HG03103 (cell line): ENCODE data around the gene MAP4K2.
"Not testable (repeated sequence)": the region's sequence is repeated elsewhere in the genome, so short reads cannot be mapped to it uniquely, and the experiment has no call there.

ENCODE experiments used
- ATAC-seq: cut with Tn5 transposase; IDR thresholded peaks from one replicate; pipeline ENCODE4 v1.9.1; 2021; ENCODE audit warnings: low read depth; ENCODE audit not compliant: unreplicated experiment

MAP4K2 gene

DNA sequence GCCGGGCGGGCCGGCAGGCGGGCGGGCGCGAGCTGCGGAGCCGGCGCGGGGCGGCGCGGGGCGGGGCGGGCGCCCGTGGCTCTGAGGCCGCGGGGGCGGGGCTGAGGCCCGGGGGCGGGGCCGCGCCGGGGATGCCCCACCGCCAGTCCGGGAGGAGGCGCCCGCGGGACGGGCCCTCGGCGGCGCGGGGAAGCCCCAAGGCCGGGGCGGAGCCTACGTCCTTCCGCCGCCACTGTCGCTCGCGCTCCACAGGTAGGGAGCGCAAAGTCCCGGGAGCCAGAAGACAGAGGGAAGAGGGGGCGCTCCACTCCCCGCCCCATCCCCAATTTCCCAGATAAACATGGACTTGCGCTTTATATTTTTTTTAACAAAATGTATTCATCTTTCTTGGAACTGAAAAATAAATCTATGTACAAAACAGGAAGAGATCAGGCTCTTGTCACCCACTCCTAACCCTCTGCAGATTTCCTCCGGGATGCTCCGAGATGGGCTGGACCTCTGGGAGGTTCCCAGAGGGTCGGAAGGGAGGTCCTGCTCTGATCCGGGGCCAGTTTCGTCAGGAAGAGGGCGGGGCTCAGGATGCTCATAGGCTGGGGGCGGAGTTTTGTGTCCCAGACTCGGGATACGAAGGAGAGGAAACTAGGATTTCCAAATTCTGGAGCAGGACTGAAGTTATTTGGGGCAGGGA is at the start of gene MAP4K2:
MAP4K2 (minus strand) TSS at position 57 of the 688 bp plus-strand sequence. CDS start 65 bp downstream, outside the sequence.
- peak; percentile 49 for ATAC-seq

DNA sequence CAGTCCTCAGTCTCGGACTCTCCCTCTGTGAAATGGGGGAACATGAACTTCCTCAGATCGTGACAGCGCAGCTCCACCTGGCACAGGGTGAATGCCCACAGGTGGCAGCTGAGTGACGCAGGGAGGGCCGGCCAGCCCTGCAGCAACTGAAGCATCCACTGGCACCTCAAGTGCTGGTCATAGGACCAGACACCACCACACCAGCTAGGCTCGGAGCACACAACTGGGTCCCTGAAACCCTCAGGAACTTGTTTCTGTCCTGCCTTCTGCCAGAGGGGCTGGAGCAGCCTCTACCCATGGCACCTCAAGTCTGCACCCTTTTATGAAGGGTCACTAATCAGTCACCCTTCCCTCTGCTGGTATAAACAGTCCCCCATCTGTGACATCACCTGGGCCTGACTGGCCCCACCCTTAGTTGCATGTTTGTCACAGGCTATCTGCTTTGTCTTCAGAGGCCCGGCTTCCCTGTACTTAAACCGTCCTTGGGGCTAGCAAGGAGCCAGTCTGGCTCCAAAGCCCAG is 48.9 kb upstream of the MAP4K2 start:
- no peak for ATAC-seq

DNA sequence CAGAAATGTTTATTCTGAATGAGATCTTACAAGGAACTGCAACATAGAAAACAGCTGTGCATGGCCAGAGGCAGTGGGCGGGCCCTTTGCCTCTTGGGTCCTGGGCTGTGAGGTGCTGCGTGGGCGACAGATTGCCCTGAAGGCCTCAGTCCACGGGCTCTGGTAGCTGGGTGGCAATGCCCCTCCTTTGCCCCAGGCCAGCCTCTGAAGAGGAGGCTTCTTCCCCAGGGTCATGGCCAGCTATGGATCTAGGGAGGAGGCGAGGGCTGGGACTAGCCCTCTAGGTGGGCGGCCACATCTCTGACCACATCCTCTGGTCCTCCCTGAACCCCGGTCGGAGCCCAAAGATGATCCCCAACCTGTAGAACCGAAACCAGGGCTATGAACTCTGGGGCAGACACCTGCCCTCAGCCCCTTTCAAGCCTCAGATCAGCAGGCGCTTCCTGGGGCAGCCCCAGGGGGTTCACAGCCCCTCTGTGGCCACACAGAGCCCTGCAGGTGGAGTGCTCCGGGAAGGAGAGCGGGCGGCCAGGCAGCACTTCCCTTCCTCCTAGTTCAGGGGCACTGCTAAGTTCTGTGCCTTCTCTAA is 48.1 kb upstream of the MAP4K2 start:
- peak; percentile 58 for ATAC-seq

DNA sequence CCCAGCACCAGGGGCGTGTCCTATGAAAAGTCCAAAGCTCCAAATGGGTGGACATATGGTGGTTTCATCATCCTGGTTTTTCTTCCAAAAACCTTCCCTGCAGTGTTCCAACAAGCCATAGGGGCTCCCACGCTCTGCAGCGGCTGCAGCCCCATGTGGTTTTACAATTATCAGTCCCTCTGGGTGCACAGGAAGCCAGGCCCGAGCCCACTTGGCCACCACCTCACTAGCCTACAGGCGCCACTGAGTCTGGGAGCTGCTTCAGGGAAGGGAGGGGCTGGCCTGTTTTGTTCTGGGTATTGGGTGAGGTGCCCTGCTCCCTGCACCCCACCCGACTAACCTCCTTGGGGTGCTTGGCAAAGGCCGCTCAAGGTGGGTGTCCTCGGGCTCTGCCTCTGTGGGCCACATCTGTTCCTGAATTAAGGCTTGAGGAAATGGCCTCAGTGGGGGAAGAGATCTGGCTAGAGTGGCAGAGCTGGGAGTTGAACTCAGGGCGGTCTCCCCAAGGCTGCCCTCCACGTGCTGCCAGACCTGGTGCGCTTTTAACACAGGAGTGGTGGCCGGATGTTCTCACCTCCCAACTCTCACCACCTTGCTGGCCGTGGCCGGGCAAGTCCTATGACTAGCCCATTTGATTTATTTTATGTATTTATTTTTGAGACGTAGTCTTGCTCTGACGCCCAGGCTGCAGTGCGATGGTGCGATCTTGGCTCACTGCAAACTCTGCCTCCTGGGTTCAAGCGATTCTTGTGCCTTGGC is 46.8 kb upstream of the MAP4K2 start:
- no peak for ATAC-seq

DNA sequence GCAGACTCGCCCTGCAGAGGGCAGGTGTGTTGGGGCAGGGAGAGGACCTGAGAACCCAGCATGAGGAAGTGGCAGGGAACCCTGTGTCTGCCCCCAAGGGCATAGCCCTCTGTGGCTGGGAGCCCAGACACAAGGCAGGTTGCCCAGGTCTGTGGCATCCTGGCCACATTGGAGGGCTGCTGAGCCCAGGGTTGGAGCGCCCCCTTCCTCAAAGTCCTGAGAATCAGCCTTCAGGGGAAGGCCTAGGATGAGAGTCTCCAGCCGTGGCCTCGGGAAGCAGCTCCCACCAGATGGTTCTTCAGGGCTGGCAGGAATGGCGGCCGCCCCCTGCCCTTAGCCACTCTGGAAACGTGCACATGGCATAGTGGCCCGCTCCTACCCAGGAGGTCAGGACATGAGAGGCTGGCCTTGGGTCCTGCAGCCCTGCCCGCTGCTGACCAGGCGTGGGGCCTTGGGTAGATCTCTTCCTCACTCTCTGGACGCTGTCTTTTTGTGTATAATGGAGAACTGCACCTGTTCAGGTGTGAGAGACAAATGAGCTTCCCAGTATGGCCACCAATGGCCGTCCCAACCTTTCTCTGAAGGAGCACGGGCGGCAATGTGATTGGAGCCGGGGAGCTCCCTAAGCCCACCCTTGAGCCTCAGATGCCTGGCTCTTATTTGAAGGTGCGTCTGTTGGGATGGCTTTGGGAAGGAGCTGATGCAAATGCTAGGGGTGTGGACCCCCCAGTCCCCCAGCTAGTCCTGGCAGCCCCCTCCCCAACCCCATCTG is 46.0 kb upstream of the MAP4K2 start:
- no peak for ATAC-seq

DNA sequence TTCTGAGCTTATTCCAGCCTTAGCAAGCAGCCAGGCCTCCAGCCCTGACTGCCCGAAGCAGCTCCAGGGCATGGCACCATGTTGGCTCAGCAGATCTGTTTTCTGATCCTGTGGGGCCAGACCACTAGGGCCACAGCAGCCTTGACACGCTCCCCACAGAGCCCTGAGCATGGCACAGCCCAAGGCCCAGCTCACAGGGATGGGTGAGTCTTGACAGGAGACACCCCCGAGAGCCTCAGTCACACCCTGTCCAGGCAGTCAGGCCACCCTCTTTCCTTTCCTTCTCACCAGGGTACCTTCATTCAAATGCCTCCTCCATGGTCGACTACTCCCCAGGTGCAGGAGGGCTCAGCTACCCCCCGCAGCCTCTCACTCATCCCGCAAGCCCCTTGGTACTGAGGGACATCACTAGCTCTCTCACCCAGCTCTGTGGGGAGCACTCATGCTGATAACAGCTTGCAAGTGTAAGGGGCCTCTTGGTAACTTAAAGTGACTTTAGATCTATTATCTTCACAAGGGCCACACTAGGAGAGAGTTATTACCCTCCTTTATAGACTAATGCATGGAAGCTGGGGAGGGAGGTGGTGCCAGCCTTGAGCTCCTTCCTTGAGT is 45.3 kb upstream of the MAP4K2 start:
- ATAC-seq: no peak

DNA sequence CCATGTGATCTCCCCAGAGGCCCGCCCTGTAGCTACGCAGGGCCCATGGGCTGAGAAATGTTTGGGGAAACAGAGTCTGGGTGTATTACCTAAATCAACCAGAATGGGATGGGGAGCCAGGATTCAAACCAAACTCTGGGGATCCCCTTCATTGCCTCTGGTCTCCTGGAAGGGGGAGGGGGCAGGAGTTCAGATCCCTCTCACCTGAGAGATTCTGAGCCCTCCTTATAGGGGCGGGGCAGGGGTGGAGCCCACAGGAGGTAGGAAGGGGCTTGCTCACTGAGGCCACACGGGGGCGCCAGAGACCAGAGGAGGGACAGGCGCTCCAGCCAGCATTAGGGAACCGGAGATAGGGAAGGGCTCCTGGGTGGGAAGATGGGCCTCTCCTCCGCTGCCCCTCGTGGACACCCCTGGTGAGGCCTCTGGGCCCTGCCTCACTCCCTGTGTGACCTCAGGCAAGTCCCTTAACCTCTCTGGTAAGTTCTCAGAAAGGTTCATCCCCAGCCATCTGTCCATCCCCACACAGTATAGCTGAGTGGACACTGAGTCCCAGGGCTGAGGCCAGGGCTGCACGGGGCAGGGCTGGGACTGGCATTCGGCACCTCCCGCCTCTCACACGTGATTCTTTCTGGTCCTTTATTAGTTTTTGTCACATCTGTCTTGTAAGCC is 44.1 kb upstream of the MAP4K2 start:
- ATAC-seq: no peak

DNA sequence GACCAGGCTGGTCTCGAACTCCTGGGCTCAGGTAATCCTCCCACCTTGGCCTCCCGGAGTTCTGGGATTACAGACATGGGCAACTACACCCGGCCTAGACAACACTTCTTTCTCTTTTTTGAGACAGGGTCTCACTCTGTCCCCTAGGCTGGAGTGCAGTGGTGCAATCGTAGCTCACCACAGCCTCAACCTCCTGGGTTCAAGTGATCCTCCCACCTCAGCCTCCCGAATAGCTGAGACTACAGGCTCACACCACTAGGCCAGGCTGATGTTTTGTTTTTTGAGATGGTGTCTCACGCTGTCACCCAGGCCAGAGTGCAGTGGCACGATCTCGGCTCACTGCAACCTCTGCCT is 42.7 kb upstream of the MAP4K2 start:
- not testable (repeated sequence) for ATAC-seq

DNA sequence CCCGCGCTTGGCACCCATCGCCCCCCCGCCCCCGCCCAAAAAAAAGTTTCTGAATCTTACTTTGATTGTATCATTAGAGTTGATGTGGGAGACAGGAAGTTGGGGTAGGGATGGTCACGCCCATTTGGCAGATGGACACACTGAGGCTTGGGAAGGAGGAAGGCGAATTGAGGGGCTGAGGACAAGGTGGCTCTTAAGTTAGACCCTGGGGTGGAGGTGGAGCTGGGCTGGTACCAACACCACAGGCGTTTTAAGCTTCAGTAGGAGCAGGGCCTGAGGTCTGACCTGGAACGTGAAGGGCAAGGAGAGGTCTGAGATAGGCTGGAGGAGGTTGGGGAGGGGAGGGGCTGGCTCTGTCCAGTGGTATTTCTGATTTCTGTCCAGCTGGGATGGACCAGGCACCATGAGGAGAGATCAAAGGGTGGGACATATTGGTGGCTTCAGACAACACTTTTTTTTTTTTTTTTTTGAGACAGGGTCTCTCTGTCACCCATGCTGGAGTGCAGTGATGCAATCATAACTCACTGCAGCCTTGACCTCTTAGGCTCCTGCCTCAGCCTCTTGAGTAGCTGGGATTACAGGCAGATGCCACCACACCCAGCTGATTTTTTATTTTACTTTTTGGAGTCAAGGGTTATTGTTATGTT is 42.2 kb upstream of the MAP4K2 start:
- ATAC-seq: no peak

DNA sequence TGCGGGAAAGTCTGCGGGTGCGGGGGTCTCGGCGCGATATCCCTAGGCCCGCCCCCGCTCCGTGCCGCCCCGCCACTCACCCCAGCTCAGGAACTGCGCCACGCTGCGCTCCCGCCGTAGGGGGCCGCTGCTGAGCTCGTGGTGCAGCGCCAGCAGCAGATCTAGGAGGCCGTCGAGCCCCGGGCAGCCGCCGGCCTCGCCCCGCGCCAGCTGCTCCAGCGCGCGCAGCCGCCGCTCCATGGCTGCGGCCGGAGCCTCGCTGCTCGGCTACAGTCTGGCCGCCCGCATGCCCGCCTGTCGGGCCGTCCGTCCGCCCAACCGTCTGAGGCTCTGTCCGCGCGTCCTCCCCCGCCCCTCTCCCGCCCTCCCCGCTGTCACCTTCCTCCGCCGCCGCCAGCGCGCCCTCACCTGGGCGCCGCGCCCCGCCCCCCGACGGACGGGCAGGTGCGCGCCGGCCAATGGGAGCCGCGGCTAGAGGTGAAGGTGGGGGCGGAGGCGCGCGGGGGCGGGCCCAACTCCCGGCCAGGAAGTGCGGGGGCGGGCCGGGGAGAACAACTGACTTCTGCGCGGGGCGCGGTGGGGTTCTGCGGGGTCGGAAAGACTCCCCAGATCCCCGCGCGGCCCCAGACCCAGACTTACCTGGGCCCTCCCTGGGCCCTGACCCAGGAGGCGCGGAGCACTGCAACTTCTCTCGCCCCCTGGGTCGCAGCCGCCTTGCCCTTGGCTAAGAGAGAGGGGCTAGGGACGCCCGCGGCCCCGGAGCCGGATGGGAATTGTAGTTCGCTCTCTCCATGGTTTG is 41.5 kb upstream of the MAP4K2 start, which contains the start of gene CDC42BPG:
CDC42BPG (minus strand) TSS at position 324 of the 799 bp plus-strand sequence; CDS start at position 240, 84 bp downstream.
- ATAC-seq: no peak

DNA sequence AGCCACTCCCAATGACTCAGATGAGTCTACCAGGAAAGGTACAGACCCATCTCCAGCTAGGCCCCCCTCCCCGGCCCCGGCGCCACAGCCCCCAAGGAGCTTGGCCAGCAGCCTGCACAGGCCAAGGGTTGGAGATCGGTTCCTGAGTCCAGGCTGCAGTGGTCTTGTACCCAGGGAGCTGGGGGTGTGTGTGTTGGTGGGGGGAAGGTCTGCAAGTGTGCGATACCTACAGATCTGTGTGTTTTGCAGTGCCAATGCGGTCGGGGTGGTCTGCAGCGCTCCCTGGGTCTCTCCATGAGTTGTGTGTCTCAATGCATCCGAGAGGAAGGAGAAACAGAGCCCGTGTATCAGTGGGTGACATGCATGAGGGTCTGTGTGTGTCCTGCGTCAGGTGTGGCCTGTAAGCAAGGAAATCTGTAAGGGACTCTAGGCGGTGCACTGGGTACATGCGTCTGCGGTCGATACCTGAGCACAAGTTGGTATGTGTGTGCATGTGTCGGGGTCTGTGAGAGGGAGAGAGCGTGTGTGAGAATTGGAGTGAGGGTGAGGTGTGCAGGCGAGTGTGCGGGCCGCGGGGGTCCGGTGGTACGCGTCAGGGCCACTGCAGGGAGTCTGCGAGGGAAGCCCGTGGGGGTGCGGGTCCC is 40.8 kb upstream of the MAP4K2 start:
- no peak for ATAC-seq

DNA sequence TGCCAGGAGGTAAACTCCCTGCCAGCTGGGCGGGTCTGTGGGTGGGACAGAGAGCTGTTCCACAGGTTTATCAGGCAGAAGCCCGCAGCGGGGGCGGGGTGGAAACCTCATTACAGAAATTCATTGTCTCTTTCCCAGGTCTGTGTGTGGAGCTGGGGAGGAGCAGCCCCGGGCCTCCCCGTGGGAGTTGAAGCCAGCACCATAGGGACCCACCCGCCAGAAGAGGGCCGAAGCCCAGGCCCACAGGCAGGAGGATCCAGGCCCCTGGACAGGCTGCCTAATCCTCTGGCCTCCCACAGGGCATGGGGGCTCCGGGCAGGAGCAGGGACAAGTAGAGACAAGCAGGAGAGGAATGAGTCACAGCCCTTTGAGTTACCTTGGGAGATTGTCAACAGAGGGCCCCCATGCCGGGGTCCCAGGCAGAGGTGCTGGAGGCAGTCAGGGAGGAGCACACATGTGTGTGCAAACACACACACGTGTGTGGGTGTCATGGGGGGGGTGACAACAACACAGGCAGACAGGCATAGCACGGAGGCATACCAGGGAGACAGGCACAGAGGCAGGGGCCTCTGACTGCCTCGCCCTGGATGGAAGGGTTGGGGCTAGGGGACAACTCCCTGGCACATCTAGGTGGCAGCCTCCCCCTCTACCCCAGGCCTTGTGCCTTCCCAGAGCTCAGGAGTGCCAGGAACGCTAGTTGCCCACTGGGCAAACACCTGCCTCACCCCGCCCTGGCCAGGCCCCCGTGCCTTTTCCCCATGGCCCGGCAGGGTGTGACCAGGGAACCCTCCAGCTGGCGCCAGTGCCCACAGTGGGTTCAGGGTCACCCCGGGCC is 40.1 kb upstream of the MAP4K2 start:
- ATAC-seq: no peak

DNA sequence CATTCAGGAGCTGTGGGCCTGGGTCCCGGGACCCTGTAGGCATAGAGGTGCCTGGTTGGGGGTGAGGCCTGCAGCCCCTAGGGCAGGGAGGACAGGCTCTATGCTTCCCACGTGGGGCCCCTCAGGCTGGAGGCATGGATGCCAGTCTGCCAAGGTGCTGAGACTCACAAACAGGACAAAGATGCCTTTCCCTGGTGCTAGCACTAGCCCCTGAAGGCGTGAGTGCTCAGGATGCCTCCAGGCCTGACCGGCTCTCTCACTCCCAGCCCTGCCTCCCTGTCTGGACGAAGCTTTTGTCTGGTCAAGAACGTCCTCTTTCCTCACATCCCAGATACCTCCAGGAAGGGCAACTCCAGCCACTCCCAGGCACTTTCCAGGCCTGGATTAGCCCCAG is 39.3 kb upstream of the MAP4K2 start:
- ATAC-seq: no peak

DNA sequence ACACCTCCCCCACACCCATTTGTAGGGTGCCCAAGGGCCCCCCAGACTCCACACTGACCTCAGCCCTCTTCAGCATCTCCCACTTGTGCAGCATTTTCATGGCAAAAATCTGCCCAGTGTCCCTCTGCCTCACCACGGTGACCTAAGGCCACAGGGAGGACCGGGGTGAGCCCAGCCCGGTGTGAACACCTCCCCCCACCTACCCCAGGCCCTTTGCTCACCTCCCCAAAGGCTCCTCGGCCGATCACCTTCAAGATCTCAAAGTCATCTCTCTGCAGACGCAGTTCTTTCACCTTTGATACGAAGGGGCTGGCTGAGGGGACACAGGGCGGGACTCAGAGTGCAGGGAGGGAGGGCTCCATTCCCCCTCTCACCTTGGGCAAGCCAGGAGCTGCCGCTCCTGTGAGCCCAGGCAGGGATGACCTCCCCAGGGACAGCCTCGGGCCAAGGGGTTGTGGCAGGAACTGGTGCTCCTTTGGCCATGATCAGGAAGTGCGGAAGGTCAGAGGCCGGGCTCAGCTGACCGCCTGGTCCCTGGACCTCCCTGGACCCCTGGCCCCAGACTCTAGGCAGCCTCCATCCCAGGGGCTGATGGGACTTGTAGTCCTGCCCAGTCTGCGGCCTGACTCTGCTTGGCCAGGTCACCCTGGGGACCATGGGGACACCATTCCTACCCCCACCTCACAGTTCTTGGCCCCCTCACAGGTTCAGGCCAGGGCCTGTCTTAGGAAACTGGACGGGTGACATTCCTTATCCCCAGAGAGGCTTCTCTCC is 38.8 kb upstream of the MAP4K2 start:
- no peak for ATAC-seq

DNA sequence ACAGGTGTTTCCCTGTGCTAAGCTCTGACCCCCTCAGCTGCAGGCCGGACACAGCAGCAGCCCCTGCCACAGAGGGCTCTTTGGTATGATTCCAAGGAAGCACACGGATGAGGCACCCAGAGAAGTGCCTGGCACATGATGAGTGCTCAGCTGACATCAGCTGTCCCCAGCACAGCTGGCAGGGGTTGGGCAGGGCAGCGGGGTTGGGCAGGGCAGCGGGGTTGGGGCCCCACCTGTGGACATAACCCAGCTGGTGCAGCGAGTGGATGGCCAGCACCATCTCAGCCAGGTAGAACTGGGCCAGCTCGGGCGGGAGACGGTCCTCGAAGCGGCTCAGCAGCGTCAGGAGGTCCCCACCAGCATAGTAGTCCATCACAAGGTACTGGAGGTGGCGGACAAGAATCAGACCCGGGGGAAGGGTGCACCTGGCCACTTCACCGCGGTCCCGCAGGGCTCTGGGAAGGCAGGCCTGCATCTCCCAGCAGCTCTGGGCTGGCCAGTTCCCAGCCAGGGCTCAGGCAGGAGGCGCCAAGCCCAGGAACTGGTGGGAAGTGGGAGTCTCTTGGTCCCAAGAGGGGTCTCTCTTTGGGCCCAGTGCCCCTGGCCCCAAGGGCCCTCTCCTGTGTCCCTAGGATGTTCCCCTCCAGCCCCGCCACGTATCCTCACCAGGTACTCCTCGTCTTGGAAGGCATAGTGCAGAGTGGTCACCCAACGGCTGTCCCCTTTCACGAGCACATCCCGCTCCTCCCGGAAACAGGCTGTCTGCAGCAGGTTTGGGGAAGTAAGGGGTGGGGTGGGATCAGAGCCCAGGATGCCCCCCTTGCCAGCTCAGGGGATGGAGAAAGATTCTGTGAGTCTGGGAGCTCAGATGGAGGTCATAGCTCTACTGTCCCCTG is 37.1 kb upstream of the MAP4K2 start:
- ATAC-seq: no peak
